GM21390 (cell line): Measurements from ENCODE around the gene ADCK2.
"Not testable (repeated sequence)": the region's sequence is repeated elsewhere in the genome, so short reads cannot be mapped to it uniquely, and the experiment has no call there.

ENCODE experiments used
- ATAC-seq: cut with Tn5 transposase; IDR thresholded peaks from one replicate; pipeline ENCODE4 v1.9.1; 2021; ENCODE audit not compliant: unreplicated experiment

The ADCK2 gene

GRCh38 chr7:140645166-140645900 is 27.4 kb upstream of the ADCK2 start:
- ATAC-seq, result no peak

- ATAC-seq, result peak; percentile 76
These were observed 25.7 kb upstream of the ADCK2 start for GRCh38 chr7:140646931-140647647.

- ATAC-seq, result no peak
These were observed 23.1 kb upstream of the ADCK2 start for GRCh38 chr7:140649556-140650205.

GRCh38 chr7:140650367-140650766 is 22.4 kb upstream of the ADCK2 start:
- no peak for ATAC-seq

GRCh38 chr7:140653319-140654108 is 19.2 kb upstream of the ADCK2 start:
- no peak for ATAC-seq

GRCh38 chr7:140654109-140654387 is 18.7 kb upstream of the ADCK2 start:
- no peak for ATAC-seq

- ATAC-seq, result no peak
These were observed 18.1 kb upstream of the ADCK2 start for GRCh38 chr7:140654661-140655060.

GRCh38 chr7:140655511-140656408 is 17.0 kb upstream of the ADCK2 start:
- no peak for ATAC-seq

GRCh38 chr7:140656548-140657515 is 15.9 kb upstream of the ADCK2 start:
- peak; percentile 98 for ATAC-seq

- ATAC-seq, result no peak
These were observed 14.9 kb upstream of the ADCK2 start for GRCh38 chr7:140657891-140658290.

- ATAC-seq, result no peak
These were observed 12.9 kb upstream of the ADCK2 start for GRCh38 chr7:140659856-140660255.

GRCh38 chr7:140661124-140661523 is 11.6 kb upstream of the ADCK2 start:
- no peak for ATAC-seq

- not testable (repeated sequence) for ATAC-seq
These were observed 9.8 kb upstream of the ADCK2 start for GRCh38 chr7:140662938-140663337.

- no peak for ATAC-seq
These were observed 5.3 kb upstream of the ADCK2 start for GRCh38 chr7:140667476-140667875.

- no peak for ATAC-seq
These were observed 4.1 kb upstream of the ADCK2 start for GRCh38 chr7:140668641-140669040.

GRCh38 chr7:140669352-140669751 is 3.4 kb upstream of the ADCK2 start:
- no peak for ATAC-seq

- not testable (repeated sequence) for ATAC-seq
These were observed 2.9 kb upstream of the ADCK2 start for GRCh38 chr7:140669862-140670261.

- no peak for ATAC-seq
These were observed 2.3 kb upstream of the ADCK2 start for GRCh38 chr7:140670343-140670935.

- no peak for ATAC-seq
These were observed 779 bp upstream of the ADCK2 start for GRCh38 chr7:140671966-140672365.
